Measurements from ENCODE around the gene AAK1.
"Not testable (repeated sequence)": the region's sequence is repeated elsewhere in the genome, so short reads cannot be mapped to it uniquely, and the experiment has no call there.

Gene AAK1

DNA sequence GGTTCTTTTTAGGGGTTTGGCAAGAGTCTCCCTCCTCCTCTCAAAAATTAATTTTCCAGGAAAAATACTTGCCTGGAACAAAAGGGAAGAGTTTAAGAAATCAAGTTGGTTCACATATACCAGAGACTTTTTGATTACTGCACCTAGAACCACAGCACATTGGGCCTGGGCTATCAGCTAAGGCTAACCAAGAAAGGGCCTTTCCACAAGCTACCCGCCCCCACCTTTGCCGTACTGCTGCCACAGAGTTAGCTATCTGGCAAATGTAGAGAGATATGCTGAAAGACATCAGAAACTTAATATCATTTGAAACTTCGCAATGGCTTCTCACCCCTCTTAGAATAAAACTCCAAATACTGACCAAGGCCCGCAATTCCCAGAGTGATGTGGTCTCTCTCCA is 76.9 kb downstream of the AAK1 start:
- no peak for DNase-seq

DNA sequence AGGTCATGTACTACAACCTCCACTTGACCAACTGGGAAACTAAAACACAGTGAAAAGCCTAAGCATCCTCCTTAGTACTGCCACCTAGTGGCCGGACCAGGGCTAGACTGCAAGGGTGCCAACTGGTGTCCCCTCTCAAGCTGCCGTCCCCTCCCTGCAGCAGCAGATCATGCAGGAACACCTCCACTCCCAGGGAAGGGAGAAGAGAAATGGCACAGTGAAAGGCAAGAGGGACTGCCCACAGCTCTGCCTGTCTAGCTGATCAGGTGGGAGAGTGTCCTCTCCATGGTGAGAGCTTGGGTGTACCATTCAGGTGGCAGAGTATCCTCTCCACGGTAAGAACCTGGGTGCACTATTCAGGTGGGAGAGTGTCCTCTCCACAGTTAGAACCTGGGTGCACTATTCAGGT is 78.1 kb downstream of the AAK1 start:
- no peak for DNase-seq

DNA sequence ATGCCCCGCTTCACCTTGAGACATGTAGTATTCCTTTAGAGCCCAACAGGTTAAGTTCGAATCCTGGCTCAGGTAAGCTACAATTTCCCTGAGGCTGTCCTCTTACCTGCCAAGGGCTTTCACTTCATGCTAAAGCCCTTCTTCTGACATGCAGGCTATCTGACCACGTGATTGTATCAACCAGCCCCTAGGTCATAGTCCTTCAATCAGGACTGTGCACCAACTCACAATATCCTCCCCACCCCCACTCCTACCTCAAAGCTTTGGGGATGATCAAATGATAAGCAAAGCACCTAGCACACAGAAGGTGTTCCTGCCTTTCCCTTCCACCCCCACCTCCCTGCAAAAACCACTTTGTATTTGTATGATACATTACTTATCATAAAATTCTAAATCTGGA is 78.9 kb downstream of the AAK1 start:
- DNase-seq: no peak

DNA sequence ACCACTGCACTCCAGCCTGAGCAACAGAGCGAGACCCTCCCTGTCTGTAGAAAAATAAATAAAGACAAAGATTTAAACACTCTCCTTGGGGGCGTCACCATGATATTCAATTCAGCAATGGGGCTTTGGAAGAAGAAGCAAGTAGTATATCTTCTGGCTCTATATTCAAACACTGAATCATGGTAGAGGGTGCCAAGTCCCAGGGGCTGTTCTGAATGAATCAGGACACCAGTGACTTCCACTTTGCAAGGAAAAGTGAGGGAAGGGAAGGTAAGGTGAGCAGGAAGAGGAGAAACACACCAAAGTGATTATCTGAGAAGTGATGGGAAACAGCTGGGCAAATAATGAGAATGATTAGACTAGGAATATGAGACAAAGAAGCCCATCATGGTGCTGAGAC is 80.5 kb downstream of the AAK1 start:
- DNase-seq: no peak

DNA sequence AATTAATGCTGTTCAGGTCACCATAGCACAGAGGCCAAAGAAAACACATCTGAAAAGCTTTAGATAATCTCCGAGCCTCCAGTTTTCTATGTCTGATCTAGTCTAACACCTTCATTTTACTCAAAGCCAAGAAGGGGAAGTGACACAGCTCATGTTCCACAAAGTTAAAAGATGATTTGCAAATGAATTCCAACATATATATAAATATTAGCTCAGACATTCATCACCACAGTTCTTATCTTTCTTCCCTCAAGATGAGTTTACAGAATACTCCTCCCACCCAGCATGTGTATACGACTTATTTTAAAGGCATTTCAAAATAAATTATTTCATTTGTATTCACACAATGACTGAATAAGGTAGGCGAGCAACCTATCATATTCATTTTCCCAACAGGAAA is 82.4 kb downstream of the AAK1 start:
- DNase-seq: no peak

DNA sequence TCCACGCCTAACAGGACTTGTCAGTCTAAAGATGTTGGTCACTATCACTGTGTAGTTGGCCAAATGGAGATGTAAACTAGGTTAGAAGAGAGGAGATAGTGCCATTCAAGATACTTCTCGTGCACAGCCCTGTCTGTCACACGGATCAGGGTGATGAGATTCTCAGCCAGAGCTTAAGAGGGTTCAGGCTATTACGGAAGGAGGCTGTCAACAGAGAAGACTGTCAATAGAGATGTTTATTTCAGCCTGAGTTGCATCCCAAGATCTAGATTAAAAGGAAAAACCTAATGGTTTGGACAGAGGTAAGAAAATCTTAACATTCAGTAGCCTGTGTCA is 83.4 kb downstream of the AAK1 start:
- DNase-seq: no peak

DNA sequence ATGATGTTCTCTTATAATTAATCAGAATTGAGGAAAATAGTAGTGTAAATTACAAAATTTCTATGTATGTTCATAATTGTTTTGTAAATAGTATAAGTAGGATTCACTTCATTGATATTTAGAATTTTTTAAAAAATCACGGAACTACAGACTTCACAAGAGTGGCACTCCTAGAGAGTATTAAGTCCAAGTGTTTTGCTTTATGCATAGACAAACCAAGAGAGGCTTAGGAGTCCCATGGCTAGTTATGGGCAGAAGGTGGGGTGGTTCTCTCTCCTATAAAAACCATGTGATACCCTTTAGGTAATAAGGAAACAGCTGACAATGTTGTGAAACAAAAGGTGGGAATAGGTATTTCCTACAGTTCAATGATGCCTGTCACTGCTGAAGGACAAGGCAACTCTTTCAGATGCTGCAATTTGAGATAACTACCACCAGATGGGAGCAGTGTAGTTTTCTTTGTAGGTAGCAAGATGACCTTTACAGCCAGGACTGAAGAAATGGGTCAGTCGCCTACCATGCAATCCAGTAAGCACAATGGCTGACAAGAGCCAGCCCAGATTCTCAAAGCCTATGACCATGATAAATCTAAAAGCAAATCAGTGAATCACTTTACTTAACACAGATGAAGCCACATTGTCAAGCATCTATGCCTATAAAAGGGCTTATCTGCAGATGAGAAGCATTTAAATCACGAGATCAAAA is 83.9 kb downstream of the AAK1 start:
- DNase-seq: no peak

DNA sequence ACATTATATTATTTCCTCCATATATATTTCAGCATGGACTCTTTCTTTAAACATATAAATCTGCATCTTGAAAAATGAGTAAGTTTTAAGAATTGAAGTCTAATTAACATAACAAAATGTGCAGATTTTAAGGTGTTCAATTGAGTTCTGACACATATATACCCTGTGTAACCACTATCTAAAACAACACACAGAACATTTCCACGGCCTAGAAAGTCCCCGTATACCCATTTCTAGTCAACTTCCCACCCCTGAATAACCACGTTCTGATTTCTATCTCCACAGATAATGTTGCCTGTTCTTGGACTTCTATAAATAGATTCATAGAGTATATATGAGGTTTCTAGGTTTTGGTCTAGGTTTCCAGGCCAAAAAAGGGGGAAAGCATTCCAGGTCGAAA is 87.5 kb downstream of the AAK1 start:
- DNase-seq: no peak

DNA sequence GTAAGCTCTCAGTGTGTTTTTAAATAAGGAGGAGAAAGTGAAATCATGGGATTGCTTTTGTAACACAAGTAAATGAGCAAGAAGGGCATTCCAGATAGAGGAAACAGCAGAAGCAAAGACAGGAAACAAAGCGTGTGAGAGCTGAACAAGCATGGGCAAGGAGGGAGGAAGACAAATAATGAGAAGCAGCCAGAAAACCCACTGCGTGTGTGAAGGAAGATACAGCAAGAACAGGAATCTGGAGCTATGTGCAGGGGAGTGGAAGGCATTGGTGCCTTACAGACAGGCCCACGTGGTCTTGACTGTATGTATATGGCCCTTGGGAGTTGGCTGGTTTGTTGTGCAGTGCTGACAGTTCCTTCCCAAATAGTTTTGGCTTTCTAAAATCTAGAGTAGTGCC is 88.6 kb downstream of the AAK1 start:
- no peak for DNase-seq

DNA sequence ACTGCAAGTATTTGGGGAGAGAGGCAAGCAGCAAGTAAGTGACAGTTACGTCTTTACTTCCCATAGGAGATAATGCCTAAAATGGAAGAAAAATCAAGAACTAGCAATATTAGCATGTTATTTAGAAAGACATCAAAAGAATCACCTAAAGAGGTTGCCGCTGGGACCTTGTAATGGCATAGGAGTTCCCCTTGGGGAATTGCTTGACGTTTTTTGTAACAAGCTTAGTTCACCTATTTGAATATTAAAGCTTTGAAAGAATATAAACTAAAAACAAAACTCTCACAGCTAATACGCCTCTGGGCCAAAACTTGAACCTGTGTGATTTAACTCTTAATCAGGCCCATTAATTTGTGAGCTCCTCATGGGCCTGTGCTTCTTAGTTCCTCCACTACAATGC is 89.0 kb downstream of the AAK1 start:
- DNase-seq: no peak

DNA sequence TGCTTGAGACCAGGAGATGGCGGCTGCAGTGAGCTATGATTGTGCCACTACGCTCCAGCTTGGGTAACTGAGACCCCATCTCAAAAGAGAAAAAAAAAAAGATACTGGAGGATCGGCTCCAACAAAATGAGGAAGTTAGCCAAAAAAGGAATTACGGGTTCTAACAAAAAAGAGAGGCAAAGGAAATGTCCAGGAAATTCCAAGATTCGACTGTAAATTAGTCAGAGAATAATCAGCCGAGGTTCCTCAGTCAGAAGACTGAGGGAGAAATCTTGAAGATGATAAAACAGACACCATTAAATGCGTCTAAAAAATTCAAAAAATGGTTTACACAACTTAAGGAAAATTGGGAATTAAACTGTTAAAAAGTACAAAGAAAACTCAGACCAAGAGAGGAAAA is 89.5 kb downstream of the AAK1 start:
- no peak for DNase-seq

DNA sequence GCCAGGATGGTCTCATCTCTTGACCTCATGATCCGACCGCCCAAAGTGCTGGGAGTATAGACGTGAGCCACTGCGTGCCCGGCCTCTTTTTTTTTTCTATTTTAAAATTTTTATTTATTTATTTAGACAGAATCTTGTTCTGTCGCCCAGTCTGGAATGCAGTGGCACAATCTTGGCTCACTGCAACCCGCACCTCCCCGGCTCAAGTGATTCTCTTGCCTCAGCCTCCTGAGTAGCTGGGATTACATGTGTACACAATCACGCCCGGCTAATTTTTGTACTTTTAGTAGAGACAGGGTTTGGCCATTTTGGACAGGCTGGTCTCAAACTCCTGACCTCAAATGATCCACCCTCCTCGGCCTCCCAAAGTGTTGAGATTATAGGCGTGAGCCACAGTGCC is 93.0 kb downstream of the AAK1 start:
- not testable (repeated sequence) for DNase-seq

DNA sequence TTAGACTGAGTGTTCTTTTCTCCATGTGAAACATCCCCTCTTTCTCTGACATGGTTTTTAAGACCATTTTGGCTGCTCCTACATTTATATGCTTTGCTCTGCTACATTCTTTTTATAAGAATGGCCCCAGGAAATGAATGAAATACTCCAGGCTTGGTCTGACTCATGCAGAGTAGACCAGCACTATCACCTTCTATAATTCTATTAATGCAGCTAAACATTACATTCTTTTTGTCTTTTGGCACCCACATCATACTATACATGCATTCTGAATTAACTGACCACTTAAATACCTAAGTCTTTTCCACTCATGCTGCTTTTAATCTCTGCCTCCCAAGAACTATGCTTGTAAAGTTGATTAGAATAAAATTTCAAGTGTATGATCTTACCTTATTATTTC is 94.1 kb downstream of the AAK1 start:
- DNase-seq: peak; percentile 42

DNA sequence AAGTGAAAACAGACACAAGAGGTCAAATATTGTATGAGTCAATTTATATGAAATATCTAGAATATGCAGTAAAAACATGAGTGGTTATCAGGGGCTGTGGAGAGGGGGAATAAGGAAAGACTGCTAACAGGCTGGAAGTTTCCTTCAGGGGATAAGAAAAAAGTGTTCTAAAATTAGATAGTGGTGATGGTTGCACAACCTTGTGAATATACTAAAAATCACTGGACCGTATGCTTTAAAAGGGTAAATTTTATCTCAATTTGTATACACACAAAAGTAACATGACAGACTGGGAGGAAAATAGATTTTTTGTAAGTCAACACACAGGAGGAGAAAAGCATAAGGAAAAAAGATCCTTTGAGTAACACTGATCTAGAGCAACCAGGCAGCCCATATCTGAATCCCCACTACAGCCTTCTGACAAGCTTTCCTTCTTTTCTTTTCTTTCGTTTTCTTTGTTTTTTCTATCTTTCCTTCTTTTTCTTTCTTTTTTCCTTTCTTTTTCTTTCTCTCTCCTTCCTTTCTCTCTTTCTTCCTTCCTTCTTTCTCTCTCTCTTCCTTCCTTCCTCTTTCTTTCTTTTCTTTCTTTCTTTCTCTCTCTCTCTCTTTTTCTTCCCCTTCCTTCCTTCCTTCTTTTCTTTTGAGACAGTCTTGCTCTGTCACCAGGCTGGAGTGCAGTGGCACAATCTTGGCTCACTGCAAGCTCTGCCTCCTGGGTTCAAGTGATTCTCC is 95.4 kb downstream of the AAK1 start:
- DNase-seq: no peak

DNA sequence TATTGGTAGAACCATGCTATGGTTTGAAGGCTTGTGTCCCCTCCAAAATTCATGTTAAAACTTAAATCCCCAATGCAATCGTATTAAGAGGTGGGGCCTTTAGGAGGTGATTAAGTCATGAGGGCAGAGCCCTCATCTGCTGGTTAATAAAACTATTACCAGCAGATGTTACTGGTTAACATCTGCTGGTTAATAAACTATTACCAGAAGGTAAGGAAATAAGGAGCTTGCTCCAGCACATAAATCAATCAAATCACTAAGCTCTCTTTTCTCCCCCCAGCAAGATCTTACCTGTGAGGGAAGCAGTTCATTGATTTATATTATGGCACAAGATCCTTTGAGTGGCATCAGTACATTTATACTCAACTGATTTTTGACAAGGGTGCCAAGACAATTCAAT is 96.9 kb downstream of the AAK1 start:
- no peak for DNase-seq

DNA sequence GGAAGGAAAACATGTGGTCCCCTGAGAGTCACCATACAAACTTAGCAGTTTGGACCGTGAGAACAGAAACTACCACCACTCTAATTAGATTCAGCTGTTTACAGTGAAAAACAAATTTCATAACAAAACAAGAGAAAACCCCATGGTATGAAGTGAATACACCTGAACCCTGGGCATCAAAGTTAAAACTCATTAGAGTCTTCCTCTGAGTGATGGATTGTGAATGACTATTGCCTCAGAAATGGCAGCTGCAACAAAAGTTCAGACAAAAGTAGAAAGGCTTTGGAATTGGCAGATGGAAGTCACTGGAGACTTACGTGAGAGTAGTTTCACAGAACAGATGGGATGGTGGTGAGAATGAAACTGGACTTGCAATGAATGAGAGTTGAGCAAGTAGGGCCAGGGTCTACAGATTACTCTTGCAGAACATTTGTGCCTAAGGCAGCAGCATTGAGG is 98.0 kb downstream of the AAK1 start:
- no peak for DNase-seq

DNA sequence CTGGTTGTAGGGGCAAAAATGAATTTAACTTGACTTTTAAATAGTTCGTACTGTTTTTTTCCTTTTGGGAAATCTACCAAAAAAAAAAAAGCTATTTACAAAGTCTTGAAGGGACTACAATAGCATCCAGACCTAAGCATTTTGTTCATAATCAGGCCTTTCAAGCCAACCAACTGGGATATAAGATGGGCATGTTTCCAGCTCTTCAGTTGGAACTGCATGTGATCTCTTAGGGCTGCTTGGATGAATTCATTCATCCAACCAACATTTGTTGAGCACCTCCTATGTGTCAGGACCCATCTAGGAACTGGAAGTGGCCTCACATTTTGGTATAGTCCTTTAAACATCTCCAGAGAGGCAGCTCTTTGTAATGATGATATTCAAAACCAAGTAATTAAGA is 98.6 kb downstream of the AAK1 start:
- DNase-seq: no peak

DNA sequence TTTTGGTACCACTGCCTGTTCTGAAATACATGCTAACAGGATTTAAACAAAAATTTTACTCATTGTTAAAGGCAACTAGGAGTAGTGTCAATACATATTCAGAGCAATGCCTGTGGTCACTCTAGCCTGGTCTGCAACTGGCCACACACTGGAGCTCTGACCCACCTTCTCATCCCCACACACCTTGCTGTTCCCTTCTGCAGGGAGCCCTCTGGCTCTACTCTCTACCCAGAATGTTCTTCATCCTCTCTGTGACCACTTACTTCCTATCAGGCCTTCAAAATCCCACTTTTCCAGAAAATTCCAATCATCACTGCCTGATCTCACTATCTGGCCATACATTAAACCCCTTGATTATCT is 104.0 kb downstream of the AAK1 start:
- no peak for DNase-seq

DNA sequence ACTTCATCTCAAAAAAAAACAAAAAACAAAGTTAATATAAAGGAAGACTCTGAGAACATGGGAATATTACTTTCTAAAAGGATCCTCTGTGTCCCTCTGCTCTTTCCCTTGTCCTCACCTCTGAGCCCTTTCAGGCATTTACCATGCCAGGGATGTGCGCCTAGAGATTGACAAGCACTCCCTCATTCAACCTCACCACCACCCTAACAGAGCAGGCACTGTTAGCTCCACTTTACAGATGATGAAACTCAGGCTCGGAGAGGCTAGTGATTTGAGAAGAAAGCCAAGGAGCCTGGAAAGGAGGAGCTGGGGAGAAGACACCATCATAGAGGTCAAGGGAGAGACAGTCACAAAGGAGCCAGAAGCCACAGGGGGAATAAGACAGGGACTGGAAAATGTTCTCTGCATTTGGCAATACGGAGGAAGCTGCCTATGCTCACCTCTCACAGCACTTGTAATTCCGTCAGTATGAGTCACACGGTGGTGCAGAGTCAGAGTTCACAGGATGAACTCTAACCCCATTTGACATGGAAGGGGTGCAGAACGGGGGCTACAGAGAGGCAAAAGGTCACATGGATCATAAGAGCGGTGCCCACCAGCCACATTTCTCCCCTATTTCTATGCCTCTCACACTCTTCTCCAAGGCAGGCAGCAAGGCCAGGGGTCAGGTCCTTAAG is 104.5 kb downstream of the AAK1 start:
- no peak for DNase-seq

DNA sequence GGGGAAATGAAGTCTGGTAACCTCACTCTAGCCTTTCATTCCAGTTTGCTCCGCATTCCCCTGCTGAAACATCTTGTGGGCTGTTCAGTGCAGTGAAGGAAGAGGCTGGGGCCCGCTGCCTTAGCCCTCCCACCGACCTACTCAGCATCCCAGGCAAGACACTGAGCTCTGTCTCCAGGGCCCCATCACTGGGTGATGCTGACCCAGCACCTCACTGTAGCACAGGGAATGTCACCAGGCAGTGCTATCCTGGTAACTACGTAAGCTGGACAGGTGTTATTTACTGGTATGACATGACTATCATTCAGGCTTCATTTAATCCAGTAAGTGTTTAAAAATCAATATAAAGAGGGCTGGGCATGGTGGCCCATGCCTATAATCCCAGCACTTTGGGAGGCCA is 105.3 kb downstream of the AAK1 start:
- DNase-seq: no peak

DNA sequence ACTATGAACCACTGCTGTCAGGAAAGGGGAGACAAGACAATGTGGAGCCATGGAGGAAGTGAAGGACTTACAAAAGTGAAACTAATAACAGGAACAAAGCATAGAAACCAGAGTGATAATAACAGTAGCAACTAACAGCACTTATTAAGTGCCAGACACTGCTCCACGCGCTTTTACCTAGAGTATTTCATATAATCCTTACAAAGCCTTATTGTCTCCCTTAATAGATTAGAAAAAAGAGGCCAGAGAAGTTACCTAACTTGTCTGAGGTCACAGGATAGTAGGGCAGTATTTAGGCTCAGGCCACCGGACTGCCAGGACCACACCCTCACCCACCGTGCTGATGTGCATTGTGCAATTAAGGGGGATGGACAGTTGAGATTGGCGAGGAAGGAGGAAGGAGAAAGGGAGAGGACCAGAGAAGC is 107.7 kb downstream of the AAK1 start:
- no peak for DNase-seq

DNA sequence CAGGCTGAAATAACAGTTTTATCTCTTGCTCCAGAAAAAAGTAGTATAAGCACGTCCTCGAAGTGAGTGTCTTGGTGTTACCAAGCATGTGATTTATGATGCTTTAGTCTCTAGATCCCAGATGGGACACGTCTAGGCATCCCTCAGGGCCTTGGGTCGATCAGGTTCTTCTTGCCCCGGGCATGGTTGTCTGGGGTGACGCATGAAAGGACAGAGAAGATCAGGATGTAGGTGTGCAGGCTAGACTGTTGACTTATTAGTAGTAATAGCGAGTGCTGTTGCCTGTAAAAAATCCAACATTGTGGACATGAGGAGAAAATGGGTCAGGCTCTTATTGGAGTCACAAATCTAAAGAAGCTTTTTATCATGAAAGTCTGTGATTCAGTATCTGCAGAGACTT is 112.4 kb downstream of the AAK1 start:
- DNase-seq: no peak

DNA sequence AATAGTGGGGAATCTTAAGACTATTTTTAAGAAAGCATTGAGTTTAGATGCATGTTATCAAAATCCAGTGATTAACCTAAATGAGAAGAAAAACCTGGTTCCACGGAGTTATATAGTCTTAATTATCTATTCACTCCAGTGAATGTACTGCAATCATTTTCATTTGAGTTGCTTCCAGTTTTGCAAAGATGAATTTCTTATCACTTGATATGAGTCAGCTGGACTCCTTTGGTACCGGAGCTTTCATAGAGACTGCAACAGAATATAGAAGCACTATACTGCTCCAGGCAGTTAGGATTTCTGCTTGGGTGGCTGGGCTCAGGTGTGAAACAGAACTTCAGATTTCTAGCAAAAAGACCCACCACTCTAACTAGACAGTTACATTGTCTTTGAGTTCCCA is 114.1 kb downstream of the AAK1 start:
- no peak for DNase-seq

DNA sequence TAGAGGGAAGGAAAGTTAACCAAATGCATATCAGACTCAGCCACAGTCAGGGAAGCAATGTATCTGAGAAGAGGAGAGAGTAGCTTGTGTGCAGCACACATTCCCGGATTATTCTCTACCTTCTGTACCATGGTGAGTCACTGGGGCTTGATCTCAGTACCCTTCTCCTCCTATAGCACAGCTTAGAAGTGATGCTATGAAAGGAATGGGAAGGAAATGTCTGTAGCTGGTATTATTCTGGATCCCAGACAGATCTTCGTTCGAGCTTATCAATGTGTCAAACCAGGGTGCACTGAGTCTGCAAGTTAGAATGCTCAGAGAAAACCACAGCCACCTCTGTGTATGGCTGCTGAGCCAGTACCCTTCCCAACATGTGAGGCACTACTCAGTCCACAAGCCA is 118.3 kb downstream of the AAK1 start:
- DNase-seq: no peak

DNA sequence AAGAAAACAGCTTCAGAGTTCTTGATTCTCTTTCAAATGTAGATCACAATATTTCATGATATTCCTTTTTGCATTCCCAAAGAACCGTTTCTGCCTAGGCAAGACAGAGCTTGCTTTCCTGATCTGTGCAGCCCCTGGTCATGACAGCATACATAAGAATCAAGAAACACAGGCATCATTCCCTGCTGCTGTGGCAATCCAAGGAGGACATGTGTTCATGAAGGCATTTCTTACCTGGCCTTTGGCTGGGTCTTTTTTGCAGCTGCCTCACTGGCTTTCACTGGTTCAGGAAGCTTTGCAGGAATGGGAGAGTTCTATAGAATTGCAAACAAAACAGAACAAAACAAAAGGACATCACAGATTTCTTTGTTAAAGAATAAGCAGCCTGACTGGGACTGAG is 118.7 kb downstream of the AAK1 start:
- DNase-seq: no peak

Measured in amniotic stem cell (primary cell).